AG09309 (cell line): ENCODE results near the gene PRKAG2.

Source experiments
- DNase-seq: peaks from one replicate; pipeline ENCODE4 v3.0.0-alpha.2; 2010; ENCODE audit warnings: low read depth
- H3K4me3 ChIP-seq: 2 replicates; pipeline ENCODE4 v1.5.1; 2011; ENCODE audit warnings: mild to moderate bottlenecking, low read depth, low read length, moderate library complexity; ENCODE audit not compliant: control insufficient read depth
- TF ChIP-seq, protein P1 (sequence below): IDR thresholded peaks from 2 replicates; pipeline ENCODE4 v1.5.1; 2011; ENCODE audit warnings: mild to moderate bottlenecking, low read depth, low read length, inconsistent platforms; ENCODE audit not compliant: insufficient read depth, control insufficient read depth; ENCODE audit errors: missing control alignments

The PRKAG2 gene

DNA sequence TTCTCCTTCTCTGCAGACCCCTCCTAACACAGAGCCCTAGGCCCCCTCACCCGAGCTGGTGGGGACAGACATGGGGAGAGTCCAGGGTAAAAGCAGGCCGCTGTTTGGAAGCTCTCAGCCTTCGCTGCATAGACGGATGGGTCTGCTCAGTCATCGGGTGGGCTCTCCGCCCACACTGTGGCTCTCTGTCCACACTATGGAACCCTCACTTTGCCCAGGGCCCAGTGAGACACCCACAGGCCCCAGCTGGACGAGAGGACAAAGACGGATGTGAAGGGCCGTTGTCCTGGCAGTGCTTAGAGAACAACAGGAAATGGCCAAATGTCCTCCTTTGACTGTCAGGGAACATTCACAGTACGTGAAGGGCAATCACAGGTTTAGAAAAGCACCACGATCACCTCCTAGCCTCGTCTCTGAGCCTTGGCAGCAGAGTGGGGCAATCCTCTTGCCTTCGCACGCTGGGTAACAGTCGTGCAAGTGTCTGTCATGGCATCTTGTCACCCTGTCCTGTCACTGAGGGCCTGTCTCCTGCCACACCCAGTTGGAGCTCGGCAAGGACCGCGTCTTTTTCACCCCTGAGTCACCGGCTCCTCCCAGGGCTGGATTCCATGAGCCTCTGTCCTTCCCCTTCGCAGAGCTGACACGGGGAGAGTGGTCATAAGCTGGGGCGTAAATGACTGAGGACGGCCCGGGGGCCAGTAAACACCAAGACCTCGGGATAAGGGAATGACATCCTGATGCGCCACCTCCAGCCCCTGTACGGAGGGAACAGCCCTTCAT is 80.6 kb downstream of the PRKAG2 start:
- TF ChIP-seq, protein P1, sequence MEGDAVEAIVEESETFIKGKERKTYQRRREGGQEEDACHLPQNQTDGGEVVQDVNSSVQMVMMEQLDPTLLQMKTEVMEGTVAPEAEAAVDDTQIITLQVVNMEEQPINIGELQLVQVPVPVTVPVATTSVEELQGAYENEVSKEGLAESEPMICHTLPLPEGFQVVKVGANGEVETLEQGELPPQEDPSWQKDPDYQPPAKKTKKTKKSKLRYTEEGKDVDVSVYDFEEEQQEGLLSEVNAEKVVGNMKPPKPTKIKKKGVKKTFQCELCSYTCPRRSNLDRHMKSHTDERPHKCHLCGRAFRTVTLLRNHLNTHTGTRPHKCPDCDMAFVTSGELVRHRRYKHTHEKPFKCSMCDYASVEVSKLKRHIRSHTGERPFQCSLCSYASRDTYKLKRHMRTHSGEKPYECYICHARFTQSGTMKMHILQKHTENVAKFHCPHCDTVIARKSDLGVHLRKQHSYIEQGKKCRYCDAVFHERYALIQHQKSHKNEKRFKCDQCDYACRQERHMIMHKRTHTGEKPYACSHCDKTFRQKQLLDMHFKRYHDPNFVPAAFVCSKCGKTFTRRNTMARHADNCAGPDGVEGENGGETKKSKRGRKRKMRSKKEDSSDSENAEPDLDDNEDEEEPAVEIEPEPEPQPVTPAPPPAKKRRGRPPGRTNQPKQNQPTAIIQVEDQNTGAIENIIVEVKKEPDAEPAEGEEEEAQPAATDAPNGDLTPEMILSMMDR = no peak
- DNase-seq = no peak
- no peak overlapping the region for H3K4me3 ChIP-seq

DNA sequence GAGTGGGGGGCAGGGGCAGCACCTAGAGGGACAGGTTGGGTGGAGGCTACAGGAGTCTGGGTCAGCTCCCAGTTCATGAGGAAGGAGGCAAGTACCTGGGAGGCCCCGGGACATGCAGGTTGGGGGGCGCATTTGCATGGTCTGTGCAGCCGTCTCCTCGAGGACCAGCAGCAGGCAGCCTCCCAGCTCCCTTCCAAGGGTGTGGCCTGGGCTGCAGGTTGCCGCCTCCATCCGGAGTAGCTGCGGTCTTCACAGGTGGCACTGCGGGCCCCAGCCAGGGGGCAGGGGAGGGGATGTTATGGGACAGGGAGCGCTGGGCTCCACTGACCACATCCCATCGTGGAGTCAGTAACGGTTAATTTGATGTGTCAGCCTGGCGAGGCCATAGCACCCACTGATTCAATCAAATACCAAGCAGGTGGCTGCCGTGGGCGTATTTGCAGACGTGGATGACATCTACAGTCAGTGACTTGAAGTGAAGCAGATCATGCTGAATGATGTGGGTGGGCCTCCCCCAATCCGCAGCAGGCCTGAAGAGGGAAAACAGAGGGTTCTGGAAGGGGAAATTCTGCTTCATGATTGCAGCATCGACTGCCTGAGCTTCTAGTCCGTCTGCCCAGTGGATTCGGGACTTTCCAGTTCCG is 81.6 kb downstream of the PRKAG2 start:
- TF ChIP-seq, protein P1 = no peak
- no peak overlapping the region for H3K4me3 ChIP-seq
- no peak for DNase-seq

DNA sequence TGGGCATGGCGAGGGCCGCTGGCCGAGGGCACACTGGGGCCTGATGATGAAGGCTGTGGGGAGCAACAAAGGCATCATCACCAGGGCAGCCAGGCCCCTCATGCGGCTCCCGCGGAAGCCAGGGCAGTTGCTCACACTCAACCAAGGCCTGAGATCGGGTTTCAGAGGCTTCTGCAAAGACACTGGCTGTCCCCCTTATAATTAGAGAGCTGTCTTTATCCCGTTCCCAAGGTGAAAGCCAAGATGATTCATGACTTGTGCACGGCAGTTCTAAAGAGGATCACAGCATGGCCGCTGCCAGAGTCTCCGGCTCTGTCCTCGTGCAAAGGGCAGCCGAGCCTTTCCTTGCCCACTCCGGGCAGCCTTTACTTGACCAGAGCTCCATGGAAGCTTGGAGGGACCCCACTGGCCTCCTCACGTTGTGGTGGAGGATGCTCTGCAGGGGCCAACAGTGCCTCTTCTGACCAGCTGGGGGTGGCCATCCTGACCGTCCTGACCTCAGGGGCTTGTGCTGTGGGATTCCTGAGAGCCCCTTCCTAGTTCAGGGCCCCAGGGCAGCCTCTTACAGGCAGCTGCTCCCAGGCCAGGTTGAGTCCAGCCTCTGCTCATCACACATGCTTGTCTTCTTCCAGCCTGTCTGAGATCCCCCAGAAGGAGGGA is 82.3 kb downstream of the PRKAG2 start:
- TF ChIP-seq, protein P1 = no peak
- DNase-seq = no peak
- no peak overlapping the region for H3K4me3 ChIP-seq

DNA sequence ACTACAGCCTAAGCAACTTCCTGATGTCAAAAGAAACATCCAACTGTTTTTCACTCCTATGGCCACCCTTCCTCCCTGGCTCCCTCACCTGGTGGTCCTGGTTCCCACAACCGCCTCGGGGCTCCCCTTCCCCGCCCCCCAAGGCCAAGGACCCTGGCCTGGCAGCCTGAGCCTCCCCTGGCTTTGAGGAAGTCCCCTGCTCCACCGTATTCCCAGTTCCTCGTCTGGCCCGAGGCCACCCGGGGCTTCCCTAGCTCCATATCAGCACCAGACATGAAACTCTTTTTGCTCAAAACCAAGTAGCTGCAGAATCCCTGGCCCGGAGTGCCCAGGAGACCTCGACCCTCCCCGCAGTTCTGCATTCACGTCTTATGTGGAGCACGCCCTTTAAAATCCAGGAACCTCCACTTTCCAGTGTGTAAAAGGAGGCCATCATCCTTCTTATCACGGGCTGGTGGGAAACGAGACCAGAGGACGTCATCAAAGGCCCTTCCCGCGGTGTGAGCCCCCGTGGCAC is 82.9 kb downstream of the PRKAG2 start:
- DNase-seq = no peak
- H3K4me3 ChIP-seq = no peak overlapping the region
- TF ChIP-seq, protein P1 = no peak

DNA sequence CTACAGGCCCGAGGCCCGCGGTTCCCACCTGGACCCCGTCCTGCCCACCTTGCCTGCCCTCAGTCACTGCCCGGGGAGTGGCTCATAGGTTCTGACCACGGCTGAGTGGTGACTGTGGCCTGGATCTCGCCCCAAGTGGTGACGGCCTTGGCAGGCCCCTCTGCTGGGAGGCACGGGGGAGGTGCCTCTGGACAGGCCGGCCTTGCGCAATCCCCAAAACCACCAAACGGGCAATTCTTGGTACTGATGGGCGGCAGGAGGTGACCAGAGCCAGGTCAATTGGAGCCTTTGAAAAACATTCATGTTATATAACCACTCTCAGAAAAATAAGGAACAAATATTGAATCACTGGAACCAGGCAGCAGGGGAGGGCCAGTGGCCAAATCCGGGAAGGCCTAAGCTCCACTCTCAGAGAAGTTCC is 83.4 kb downstream of the PRKAG2 start:
- DNase-seq = no peak
- TF ChIP-seq, protein P1 = no peak
- no peak overlapping the region for H3K4me3 ChIP-seq

DNA sequence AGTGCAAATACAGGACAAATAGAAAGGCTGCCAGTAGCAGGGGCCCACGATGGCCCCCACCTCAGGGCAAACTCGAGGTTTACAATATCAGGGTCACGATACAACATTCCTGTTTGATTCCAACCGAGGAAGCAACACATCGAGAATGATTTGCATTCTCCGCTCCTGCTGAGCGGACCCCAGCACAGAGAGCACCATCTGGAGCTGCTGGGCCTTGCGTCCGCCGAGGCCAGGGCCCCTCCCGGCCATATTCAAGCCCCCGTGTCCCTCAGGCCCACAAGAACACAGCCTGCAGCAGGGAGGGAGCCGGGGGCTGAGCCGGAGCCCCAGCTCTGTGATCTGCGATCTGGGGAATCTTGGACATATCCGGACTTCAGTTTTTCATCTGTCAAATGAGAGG is 84.3 kb downstream of the PRKAG2 start:
- TF ChIP-seq, protein P1 = no peak
- H3K4me3 ChIP-seq = no peak overlapping the region
- DNase-seq = no peak
